ENCODE results near the gene RAN. TPM values are rescaled to one million over a fixed set of nuclear protein-coding genes. Genes with fewer than 3 reads are reported as not detected.

The RAN gene
- polyA plus RNA-seq (2013, experiment 1 of 2) = 1,435 TPM
- 1,287 TPM for polyA plus RNA-seq (2013, experiment 2 of 2)

DNA sequence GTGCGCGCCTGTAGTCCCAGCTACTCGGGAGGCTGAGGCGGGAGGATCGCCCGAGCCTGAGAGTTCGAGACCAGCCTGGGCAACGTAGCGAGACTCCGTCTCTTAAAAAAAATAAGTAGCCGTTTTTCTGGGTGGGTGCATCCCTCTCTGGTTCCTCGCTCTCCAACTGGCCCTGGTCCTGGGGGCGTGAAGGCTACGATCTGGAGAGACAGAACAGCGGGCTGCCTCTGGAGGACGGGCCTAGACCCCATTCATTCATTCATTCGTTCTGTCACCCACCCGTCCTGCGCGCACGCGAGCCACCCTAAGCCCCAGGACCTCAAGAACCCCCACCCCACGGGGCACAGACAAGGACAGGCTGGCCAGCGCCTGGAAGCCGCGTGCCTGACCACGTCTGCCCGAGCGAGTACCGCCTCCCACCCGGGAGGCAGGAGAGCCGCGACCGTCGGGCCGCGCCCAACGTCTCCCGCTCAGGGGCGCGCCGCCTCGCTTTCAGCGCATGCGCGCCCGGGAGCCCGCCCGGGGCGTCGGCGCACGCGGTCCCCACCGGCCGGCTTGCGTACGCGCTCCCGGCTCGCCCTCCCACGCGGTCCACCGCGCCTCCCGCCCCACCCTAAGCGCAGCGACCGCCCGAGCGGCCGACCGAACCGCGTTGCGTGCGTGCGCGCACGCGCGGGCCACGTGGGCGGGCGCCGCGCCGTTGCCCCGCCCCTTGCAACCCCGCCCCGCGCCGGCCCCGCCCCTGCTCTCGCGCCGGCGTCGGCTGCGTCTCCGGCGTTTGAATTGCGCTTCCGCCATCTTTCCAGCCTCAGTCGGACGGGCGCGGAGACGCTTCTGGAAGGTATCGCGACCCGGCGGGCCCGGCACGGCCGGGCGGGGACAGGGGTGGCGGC lies at the start of gene RAN:
TSS of gene RAN (plus strand) at position 781 of the 893 bp plus-strand sequence. CDS start 528 bp downstream, outside the sequence.
- Histone ChIP-seq H3K36me3 (ENCODE audit: insufficient read depth, low read length) (peaks cover 40% of the 10 kb centered on the region), H3K4me1 (ENCODE audit: insufficient read depth, low read length) (peaks cover 22% of the 10 kb centered on the region), H3K9ac (ENCODE audit: low read depth, low read length) (peak within 1 kb of the TSS; percentile 99), H3K27ac (ENCODE audit: low read depth, low read length) (peak within 1 kb of the TSS; percentile 86), H3K27me3 (ENCODE audit: insufficient read depth, low read length) (no peaks in the 10 kb centered on the region), H3K9me3 (ENCODE audit: insufficient read depth, low read depth, low read length) (no peaks in the 10 kb centered on the region), H3K4me3 (ENCODE audit: low read length) (peak within 1 kb of the TSS; percentile 96)
- 6% methylated on average over 118 of the region's 118 CpGs for WGBS

DNA sequence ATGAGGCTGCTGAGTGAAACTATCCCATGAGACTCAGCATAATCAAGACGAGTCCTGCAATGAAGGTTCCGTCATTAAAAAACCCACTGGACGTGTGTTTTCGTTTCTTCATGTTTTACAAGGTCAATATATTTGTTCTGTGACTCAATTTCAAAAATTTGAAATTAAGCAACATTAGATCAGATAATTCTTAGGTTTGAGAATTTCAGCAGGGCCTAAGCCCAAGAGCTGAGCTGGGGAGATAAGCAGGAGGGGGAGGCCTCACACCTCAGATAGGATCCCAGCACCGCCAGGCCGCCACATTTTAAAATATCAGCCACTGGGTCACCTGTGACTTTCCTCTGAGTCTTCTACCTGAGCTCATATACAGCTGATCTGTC lies 46.1 kb upstream of the RAN start:
- peaks cover 20% of the 10 kb centered on the region for H3K4me1 ChIP-seq (ENCODE audit: insufficient read depth, low read length)
- H3K4me3 ChIP-seq (ENCODE audit: low read length) = no peak overlapping the region
- H3K9ac ChIP-seq (ENCODE audit: low read depth, low read length) = no peak overlapping the region
- no peaks in the 10 kb centered on the region for H3K27me3 ChIP-seq (ENCODE audit: insufficient read depth, low read length)
- H3K9me3 ChIP-seq (ENCODE audit: insufficient read depth, low read depth, low read length) = no peaks in the 10 kb centered on the region
- 94% methylated on average over 6 of the region's 6 CpGs for WGBS
- H3K27ac ChIP-seq (ENCODE audit: low read depth, low read length) = no peak overlapping the region
- H3K36me3 ChIP-seq (ENCODE audit: insufficient read depth, low read length) = peaks cover 24% of the 10 kb centered on the region

DNA sequence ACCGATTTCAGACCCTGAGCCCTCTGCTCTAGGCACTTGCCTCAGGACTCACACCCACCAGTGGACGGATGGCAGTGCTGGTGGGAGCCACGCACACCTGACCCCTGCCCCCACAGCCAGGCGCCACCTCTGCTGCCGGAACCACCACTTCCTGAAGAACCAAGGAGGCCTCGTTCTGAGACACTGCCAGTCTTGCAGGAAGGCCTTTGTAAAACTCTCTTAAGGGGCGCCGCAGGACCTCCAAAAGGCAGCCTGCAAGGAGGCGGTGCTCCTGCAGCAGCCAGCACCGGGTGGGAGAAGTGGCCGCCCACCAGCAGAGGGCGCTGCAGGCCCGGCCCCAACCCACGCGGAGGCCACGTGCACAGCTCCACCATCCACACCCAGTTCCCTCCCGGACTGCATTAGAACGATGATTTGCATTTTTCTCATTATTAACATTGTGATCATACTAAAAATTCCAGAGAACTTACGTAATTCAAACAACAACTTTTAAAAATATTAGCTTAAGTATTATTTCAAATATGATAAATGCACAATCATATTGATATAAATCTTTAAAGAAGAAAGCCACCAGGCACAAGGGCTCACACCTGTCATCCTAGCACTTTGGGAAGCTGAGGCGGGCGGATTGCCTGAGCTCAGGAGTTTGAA lies 45.6 kb upstream of the RAN start:
- Histone ChIP-seq H3K27ac (ENCODE audit: low read depth, low read length) (no peak overlapping the region), H3K27me3 (ENCODE audit: insufficient read depth, low read length) (no peaks in the 10 kb centered on the region), H3K4me3 (ENCODE audit: low read length) (no peak overlapping the region), H3K36me3 (ENCODE audit: insufficient read depth, low read length) (peaks cover 18% of the 10 kb centered on the region), H3K9ac (ENCODE audit: low read depth, low read length) (no peak overlapping the region), H3K4me1 (ENCODE audit: insufficient read depth, low read length) (peaks cover 20% of the 10 kb centered on the region), H3K9me3 (ENCODE audit: insufficient read depth, low read depth, low read length) (no peaks in the 10 kb centered on the region)
- WGBS = 73% methylated on average over 20 of the region's 21 CpGs

- H3K27me3 ChIP-seq (ENCODE audit: insufficient read depth, low read length) = no peaks in the 10 kb centered on the region
- WGBS = 94% methylated on average over 3 of the region's 3 CpGs
- H3K4me1 ChIP-seq (ENCODE audit: insufficient read depth, low read length) = peaks cover 20% of the 10 kb centered on the region
- no peak overlapping the region for H3K9ac ChIP-seq (ENCODE audit: low read depth, low read length)
- H3K36me3 ChIP-seq (ENCODE audit: insufficient read depth, low read length) = peaks cover 14% of the 10 kb centered on the region
- no peak overlapping the region for H3K27ac ChIP-seq (ENCODE audit: low read depth, low read length)
- H3K4me3 ChIP-seq (ENCODE audit: low read length) = no peak overlapping the region
- H3K9me3 ChIP-seq (ENCODE audit: insufficient read depth, low read depth, low read length) = no peaks in the 10 kb centered on the region
Observed at GRCh38 chr12:130827432-130827831, 44.4 kb upstream of the RAN start.

DNA sequence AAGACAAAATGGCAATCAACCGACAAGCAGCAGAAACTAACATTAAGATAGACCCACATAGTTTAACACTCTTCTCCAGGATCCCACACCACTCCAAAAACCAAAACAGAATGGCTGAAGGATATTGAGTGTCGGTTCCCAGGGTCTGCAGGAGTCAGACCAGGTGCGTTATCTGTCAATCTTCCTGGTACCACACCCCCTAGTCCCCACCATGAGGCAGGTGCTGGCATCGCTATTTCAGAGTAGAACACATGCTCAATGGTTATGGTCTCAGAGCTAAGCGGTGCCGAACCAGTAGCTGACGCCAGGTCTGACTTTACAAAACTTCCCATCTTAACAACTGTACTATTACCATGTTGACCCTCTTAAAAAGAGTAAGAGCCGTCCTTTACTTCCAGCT lies 43.0 kb upstream of the RAN start:
- no peak overlapping the region for H3K9ac ChIP-seq (ENCODE audit: low read depth, low read length)
- H3K4me3 ChIP-seq (ENCODE audit: low read length) = no peak overlapping the region
- H3K36me3 ChIP-seq (ENCODE audit: insufficient read depth, low read length) = no peaks in the 10 kb centered on the region
- WGBS = 94% methylated on average over 8 of the region's 8 CpGs
- no peaks in the 10 kb centered on the region for H3K9me3 ChIP-seq (ENCODE audit: insufficient read depth, low read depth, low read length)
- H3K4me1 ChIP-seq (ENCODE audit: insufficient read depth, low read length) = peaks cover 26% of the 10 kb centered on the region
- H3K27ac ChIP-seq (ENCODE audit: low read depth, low read length) = no peak overlapping the region
- H3K27me3 ChIP-seq (ENCODE audit: insufficient read depth, low read length) = no peaks in the 10 kb centered on the region

GRCh38 chr12:130829391-130830245 lies 42.2 kb upstream of the RAN start:
- Histone ChIP-seq H3K27ac (ENCODE audit: low read depth, low read length) (no peak overlapping the region), H3K27me3 (ENCODE audit: insufficient read depth, low read length) (no peaks in the 10 kb centered on the region), H3K9ac (ENCODE audit: low read depth, low read length) (no peak overlapping the region), H3K36me3 (ENCODE audit: insufficient read depth, low read length) (no peaks in the 10 kb centered on the region), H3K4me1 (ENCODE audit: insufficient read depth, low read length) (peaks cover 26% of the 10 kb centered on the region), H3K4me3 (ENCODE audit: low read length) (no peak overlapping the region), H3K9me3 (ENCODE audit: insufficient read depth, low read depth, low read length) (no peaks in the 10 kb centered on the region)
- 84% methylated on average over 17 of the region's 17 CpGs for WGBS

DNA sequence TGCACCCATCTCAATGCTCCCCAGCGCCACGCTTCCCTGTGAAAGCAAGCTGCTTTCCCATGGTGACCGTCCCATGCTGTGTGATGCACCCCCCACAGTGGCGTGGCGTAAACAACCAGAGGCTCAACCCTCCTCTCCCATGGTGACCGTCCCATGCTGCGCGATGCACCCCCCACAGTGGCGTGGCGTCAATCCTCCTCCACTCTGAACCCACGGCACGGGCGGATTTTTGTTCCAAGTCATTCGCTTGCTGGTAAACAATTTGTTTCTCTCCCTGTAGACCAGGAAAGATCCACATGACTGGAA lies 41.7 kb upstream of the RAN start:
- Histone ChIP-seq H3K27me3 (ENCODE audit: insufficient read depth, low read length) (no peaks in the 10 kb centered on the region), H3K9me3 (ENCODE audit: insufficient read depth, low read depth, low read length) (no peaks in the 10 kb centered on the region), H3K9ac (ENCODE audit: low read depth, low read length) (no peak overlapping the region), H3K4me1 (ENCODE audit: insufficient read depth, low read length) (peaks cover 26% of the 10 kb centered on the region), H3K27ac (ENCODE audit: low read depth, low read length) (no peak overlapping the region), H3K4me3 (ENCODE audit: low read length) (no peak overlapping the region), H3K36me3 (ENCODE audit: insufficient read depth, low read length) (no peaks in the 10 kb centered on the region)
- 77% methylated on average over 14 of the region's 14 CpGs for WGBS

- no peaks in the 10 kb centered on the region for H3K9me3 ChIP-seq (ENCODE audit: insufficient read depth, low read depth, low read length)
- H3K27ac ChIP-seq (ENCODE audit: low read depth, low read length) = no peak overlapping the region
- peaks cover 32% of the 10 kb centered on the region for H3K4me1 ChIP-seq (ENCODE audit: insufficient read depth, low read length)
- WGBS = 91% methylated on average over 3 of the region's 4 CpGs
- no peak overlapping the region for H3K9ac ChIP-seq (ENCODE audit: low read depth, low read length)
- no peak overlapping the region for H3K4me3 ChIP-seq (ENCODE audit: low read length)
- no peaks in the 10 kb centered on the region for H3K36me3 ChIP-seq (ENCODE audit: insufficient read depth, low read length)
- H3K27me3 ChIP-seq (ENCODE audit: insufficient read depth, low read length) = no peaks in the 10 kb centered on the region
Observed at GRCh38 chr12:130831246-130831645, 40.6 kb upstream of the RAN start.

- peaks cover 32% of the 10 kb centered on the region for H3K4me1 ChIP-seq (ENCODE audit: insufficient read depth, low read length)
- H3K4me3 ChIP-seq (ENCODE audit: low read length) = no peak overlapping the region
- no peak overlapping the region for H3K27ac ChIP-seq (ENCODE audit: low read depth, low read length)
- H3K36me3 ChIP-seq (ENCODE audit: insufficient read depth, low read length) = no peaks in the 10 kb centered on the region
- H3K9ac ChIP-seq (ENCODE audit: low read depth, low read length) = no peak overlapping the region
- H3K9me3 ChIP-seq (ENCODE audit: insufficient read depth, low read depth, low read length) = no peaks in the 10 kb centered on the region
- H3K27me3 ChIP-seq (ENCODE audit: insufficient read depth, low read length) = no peaks in the 10 kb centered on the region
- 92% methylated on average over 5 of the region's 5 CpGs for WGBS
Observed at GRCh38 chr12:130831876-130832405, 39.9 kb upstream of the RAN start.

GRCh38 chr12:130832561-130833209 lies 39.2 kb upstream of the RAN start:
- Histone ChIP-seq H3K4me3 (ENCODE audit: low read length) (no peak overlapping the region), H3K27me3 (ENCODE audit: insufficient read depth, low read length) (0 out of 2 replicates have a peak, but pooled peaks cover under 1% of the 10 kb centered on the region), H3K4me1 (ENCODE audit: insufficient read depth, low read length) (peaks cover 32% of the 10 kb centered on the region), H3K27ac (ENCODE audit: low read depth, low read length) (no peak overlapping the region), H3K36me3 (ENCODE audit: insufficient read depth, low read length) (no peaks in the 10 kb centered on the region), H3K9me3 (ENCODE audit: insufficient read depth, low read depth, low read length) (no peaks in the 10 kb centered on the region), H3K9ac (ENCODE audit: low read depth, low read length) (no peak overlapping the region)
- WGBS = 87% methylated on average over 17 of the region's 17 CpGs
